A549 (cell line): ENCODE data around the gene DNAJC30. TPM values are rescaled to one million over a fixed set of nuclear protein-coding genes. Genes with fewer than 3 reads are reported as not detected.
"Not testable (repeated sequence)": the region's sequence is repeated elsewhere in the genome, so short reads cannot be mapped to it uniquely, and the experiment has no call there.

Experiments used
- ATAC-seq, 2 experiments: fragments of 200-7000 bp in 1 of 2; fragments of >200 bp in 1 of 2; cut with Nextera tagmentation in 1 of 2; cut with Tn5 transposase in 1 of 2; 3 replicates each; pipeline versions ENCODE4 v1.8.0 to v1.9.1; 2018 to 2020; ENCODE audit warnings: mild to moderate bottlenecking in 1 of 2, moderate library complexity in 1 of 2
- CTCF ChIA-PET: fragments of 300-600 bp; sonication (Branson Sonifier 250); formaldehyde crosslinking; extraction: SDS; loops from one replicate; lab custom pipeline; 2021; ENCODE audit warnings: antibody characterized with exemption, inconsistent platforms; lab: Yijun Ruan, JAX
- POLR2A ChIA-PET: fragments of 350-600 bp; formaldehyde crosslinking; extraction: SDS; loops from one replicate; lab custom pipeline; 2021; ENCODE audit warnings: antibody characterized with exemption, inconsistent platforms; lab: Yijun Ruan, JAX
- DNase-seq, 2 experiments: peaks; one replicate each; pipeline versions ENCODE4 v3.0.0 to v3.0.0-alpha.2; 2011 to 2016; ENCODE audit warnings: low read depth in 1 of 2, low spot score in 1 of 2
- FAIRE-seq: peaks from 2 replicates; lab custom pipeline; 2011; peaks lifted over from hg19 to GRCh38; lab: Jason Lieb, UNC
- H3K27ac ChIP-seq, 2 experiments: fragments of >200 bp; sonication (Bioruptor Twin); formaldehyde crosslinking; 3 replicates each; pipeline ENCODE4 v1.5.1; 2016 to 2017
- H3K4me1 ChIP-seq: fragments of >200 bp; sonication (Bioruptor Twin); formaldehyde crosslinking; 3 replicates; pipeline ENCODE4 v1.6.1; 2016
- H3K4me2 ChIP-seq: fragments of >200 bp; sonication (Bioruptor Twin); formaldehyde crosslinking; 3 replicates; pipeline ENCODE4 v1.6.1; 2016
- H3K4me3 ChIP-seq: fragments of >200 bp; sonication (Bioruptor Twin); formaldehyde crosslinking; 3 replicates; pipeline ENCODE4 v1.5.1; 2016
- H3K9me3 ChIP-seq: fragments of >200 bp; sonication (Bioruptor Twin); formaldehyde crosslinking; 3 replicates; pipeline ENCODE4 v1.6.1; 2016
- ATOH8 ChIP-seq: fragments of 250-450 bp; sonication (Bioruptor Pico); IDR thresholded peaks from 2 replicates; pipeline ENCODE4 v1.5.0; 2020; ENCODE audit warnings: low read depth, mild to moderate bottlenecking, moderate library complexity
- BCL3 ChIP-seq: fragments of >200 bp; sonication (Bioruptor Twin); formaldehyde crosslinking; IDR thresholded peaks from 3 replicates; pipeline ENCODE4 v1.6.1; 2016
- BHLHE40 ChIP-seq: IDR thresholded peaks from 2 replicates; pipeline ENCODE4 v1.6.1; 2012; ENCODE audit warnings: low read depth, low read length, inconsistent platforms
- CBX8 ChIP-seq: fragments of 200-600 bp; sonication (generic); IDR thresholded peaks from 2 replicates; pipeline ENCODE4 v1.6.1; 2016
- CEBPB ChIP-seq, 2 experiments: fragments of >200 bp in 1 of 2; sonication (Bioruptor Twin) in 1 of 2; formaldehyde crosslinking in 1 of 2; IDR thresholded peaks; 2 replicates each; pipeline ENCODE4 v1.6.1; 2012 to 2016
- CHD2 ChIP-seq: fragments of 150-350 bp; IDR thresholded peaks from 2 replicates; pipeline ENCODE4 v1.6.1; 2014; ENCODE audit warnings: low read length; ENCODE audit not compliant: partially characterized antibody
- CHD4 ChIP-seq: fragments of 200-600 bp; sonication (generic); IDR thresholded peaks from 2 replicates; pipeline ENCODE4 v1.6.1; 2016; ENCODE audit warnings: antibody characterized with exemption, mild to moderate bottlenecking, borderline replicate concordance
- CTCF ChIP-seq: fragments of >200 bp; sonication (Bioruptor Twin); formaldehyde crosslinking; IDR thresholded peaks from 3 replicates; pipeline ENCODE4 v1.5.1; 2016
- E2F6 ChIP-seq: IDR thresholded peaks from 2 replicates; pipeline ENCODE4 v1.6.1; 2012; ENCODE audit warnings: low read depth, borderline replicate concordance
- EHMT2 ChIP-seq: fragments of 200-600 bp; sonication (generic); IDR thresholded peaks from 2 replicates; pipeline ENCODE4 v1.6.1; 2016; ENCODE audit warnings: antibody characterized with exemption, low read depth, mild to moderate bottlenecking, moderate library complexity
- FOSB ChIP-seq: fragments of 250-450 bp; sonication (Bioruptor Pico); IDR thresholded peaks from 2 replicates; pipeline ENCODE4 v1.5.0; 2020; ENCODE audit warnings: mild to moderate bottlenecking, moderate library complexity
- HDAC2 ChIP-seq: fragments of 200-600 bp; sonication (generic); IDR thresholded peaks from 2 replicates; pipeline ENCODE4 v1.6.1; 2016
- MAFK ChIP-seq: fragments of 450-650 bp; IDR thresholded peaks from 2 replicates; pipeline ENCODE4 v1.6.1; 2014; ENCODE audit not compliant: partially characterized antibody
- MAX ChIP-seq: IDR thresholded peaks from 2 replicates; pipeline ENCODE4 v1.6.1; 2012
- RAD21 ChIP-seq, 2 experiments: fragments of >200 bp in 1 of 2; sonication (Bioruptor Twin) in 1 of 2; formaldehyde crosslinking in 1 of 2; IDR thresholded peaks in 1 of 2; conservative IDR thresholded peaks in 1 of 2; 2 replicates in 1 of 2; 3 replicates in 1 of 2; pipeline ENCODE4 v1.6.1; 2012 to 2018; ENCODE audit warnings: inconsistent platforms in 1 of 2
- RCOR1 ChIP-seq: fragments of 150-350 bp; IDR thresholded peaks from 2 replicates; pipeline ENCODE4 v1.6.1; 2014; ENCODE audit warnings: antibody characterized with exemption, low read length, low read depth
- SMC3 ChIP-seq: fragments of >200 bp; sonication (Bioruptor Twin); formaldehyde crosslinking; IDR thresholded peaks from 3 replicates; pipeline ENCODE4 v1.6.1; 2018; ENCODE audit warnings: inconsistent platforms
- TFCP2L1 ChIP-seq: fragments of 250-450 bp; sonication (Bioruptor Pico); IDR thresholded peaks from 2 replicates; pipeline ENCODE4 v1.5.0; 2021; ENCODE audit warnings: mild to moderate bottlenecking
- USF2 ChIP-seq: fragments of 450-650 bp; IDR thresholded peaks from 2 replicates; pipeline ENCODE4 v1.6.1; 2014; ENCODE audit warnings: antibody characterized with exemption
- ZFP36 ChIP-seq: fragments of 450-650 bp; IDR thresholded peaks from 2 replicates; pipeline ENCODE4 v1.6.1; 2014; ENCODE audit warnings: borderline replicate concordance; ENCODE audit not compliant: partially characterized antibody
- ZSCAN20 ChIP-seq: fragments of 250-450 bp; sonication (Bioruptor Pico); IDR thresholded peaks from 2 replicates; pipeline ENCODE4 v1.8.0; 2022; ENCODE audit warnings: mild to moderate bottlenecking, moderate library complexity
- WGBS: methylation state at CpG from one replicate; pipeline ENCODE4 v1.1.6; 2017; ENCODE audit errors: missing lambda C conversion rate; 5-methylcytosine and 5-hydroxymethylcytosine counted together
- polyA plus RNA-seq, 4 experiments: library from polyadenylated mRNA; depleted of rRNA in 3 of 4; stranded (reverse); fragments of >200 nt; fragmentation: RNase III in 1 of 4; extraction: RNeasy Plus Mini Kit Qiagen cat#74134 plus additional on column Dnase treatment in 1 of 4; gene quantifications; 2 replicates in 3 of 4; 3 replicates in 1 of 4; pipeline ENCODE4 v1.2.3, GENCODE V29; 2011 to 2017

Gene DNAJC30
- polyA plus RNA-seq, 2 of the 4 experiments (the other 2 are of a cell fraction), result 5.7 to 8.9 TPM

- DNase-seq (no peak), ATAC-seq (no peak), FAIRE-seq (no peak)
- peaks cover 4% of the 10 kb centered on the region; the same call in 1 of the 3 replicates for H3K4me1 ChIP-seq
- H3K27ac ChIP-seq, result no peak overlapping the region
- H3K9me3 ChIP-seq, result peaks cover 7% of the 10 kb centered on the region
- no peak overlapping the region for H3K4me3 ChIP-seq
- 40% methylated on average over 8 of the region's 8 CpGs for whole genome bisulfite sequencing
- ChIA-PET POLR2A (no interaction called here), CTCF (interaction anchor here (0.6 to 2.6 kb wide), 7 partner anchors 9 to 148 kb away, joined by 3 to 8 read pairs (median 4); no protein-coding TSS in a partner anchor)
- TF ChIP-seq FOSB (CRISPR knock-in tag) (no peak), CTCF (no peak), CHD4 (no peak), MAFK (no peak), ATOH8 (CRISPR knock-in tag) (no peak), ZSCAN20 (no peak), USF2 (no peak), CBX8 (no peak), MAX (no peak), ZFP36 (no peak), BHLHE40 (no peak), CEBPB (IDR thresholded peaks at IDR 0.05) (no peak), RCOR1 (no peak), SMC3 (no peak)
- no peak overlapping the region for H3K4me2 ChIP-seq
These were observed 23.3 kb downstream of the DNAJC30 start for GRCh38 chr7:73659983-73660382.

- H3K4me1 ChIP-seq, H3K4me3 ChIP-seq, H3K4me2 ChIP-seq, ATAC-seq, H3K27ac ChIP-seq, H3K9me3 ChIP-seq, FAIRE-seq, DNase-seq, POLR2A ChIA-PET: not testable (repeated sequence)
- WGBS, result 62% methylated on average over 4 of the region's 4 CpGs
- CTCF ChIA-PET, result interaction anchor here (0.7 to 3.8 kb wide), 3 partner anchors 13 to 70 kb away, joined by 3 to 15 read pairs (median 3); partner anchors contain the start of gene VPS37D
These were observed 27.9 kb downstream of the DNAJC30 start for GRCh38 chr7:73655309-73655708.

GRCh38 chr7:73652541-73652949 is 30.7 kb downstream of the DNAJC30 start:
- POLR2A ChIA-PET, result no interaction called here
- Histone ChIP-seq H3K27ac (no peak overlapping the region), H3K4me1 (peaks cover 7% of the 10 kb centered on the region; the same call in 2 of the 3 replicates), H3K4me2 (no peak overlapping the region), H3K9me3 (no peaks in the 10 kb centered on the region), H3K4me3 (no peak overlapping the region)
- WGBS, result 69% methylated on average over 10 of the region's 11 CpGs
- ATAC-seq (no peak), FAIRE-seq (no peak), DNase-seq (no peak)
- no peak for TF ChIP-seq E2F6
- no peak for TF ChIP-seq MAX
- TF ChIP-seq CHD2, result no peak
- TF ChIP-seq TFCP2L1, result no peak
- TF ChIP-seq EHMT2, result no peak
- no peak for TF ChIP-seq HDAC2
- TF ChIP-seq BCL3, result no peak
- TF ChIP-seq RAD21 (conservative IDR thresholded peaks at IDR 0.05 in 1 of 2, IDR thresholded peaks at IDR 0.05 in 1 of 2), result no peak
- CTCF ChIA-PET, result interaction anchor here (0.8 to 1.8 kb wide), 9 partner anchors 9 to 82 kb away, joined by 3 to 7 read pairs (median 4); no protein-coding TSS in a partner anchor
